ENCODE data around the gene NEK6.

- TF ChIP-seq POLR2A (IDR thresholded peaks at IDR 0.05; ENCODE audit: low read length) (no peak), GATA1 (IDR thresholded peaks at IDR 0.05; ENCODE audit: low read depth, low read length) (no peak)
These were observed 40.3 kb downstream of the NEK6 start for GRCh38 chr9:124297915-124298645.
